HG02870 (cell line): ENCODE measurements around the gene GOLGA6L7.
"Not testable (repeated sequence)": the region's sequence is repeated elsewhere in the genome, so short reads cannot be mapped to it uniquely, and the experiment has no call there.

ENCODE experiments used
- ATAC-seq: cut with Tn5 transposase; IDR thresholded peaks from one replicate; pipeline ENCODE4 v1.9.1; 2021; ENCODE audit warnings: mild to moderate bottlenecking, moderate library complexity; ENCODE audit not compliant: unreplicated experiment

Gene GOLGA6L7

GRCh38 chr15:28884151-28884940 lies 35.9 kb upstream of the GOLGA6L7 start:
- no peak for ATAC-seq

- ATAC-seq = no peak
These were observed 33.2 kb upstream of the GOLGA6L7 start for GRCh38 chr15:28881600-28881999.

- no peak for ATAC-seq
These were observed 32.7 kb upstream of the GOLGA6L7 start for GRCh38 chr15:28881170-28881569.

GRCh38 chr15:28880680-28881079 lies 32.2 kb upstream of the GOLGA6L7 start:
- no peak for ATAC-seq

GRCh38 chr15:28879551-28879950 lies 31.1 kb upstream of the GOLGA6L7 start:
- ATAC-seq = no peak

GRCh38 chr15:28878209-28878608 lies 29.8 kb upstream of the GOLGA6L7 start:
- no peak for ATAC-seq

- ATAC-seq = no peak
These were observed 28.4 kb upstream of the GOLGA6L7 start for GRCh38 chr15:28876845-28877185.

GRCh38 chr15:28876131-28876844 lies 27.8 kb upstream of the GOLGA6L7 start:
- ATAC-seq = no peak

GRCh38 chr15:28875461-28876000 lies 27.1 kb upstream of the GOLGA6L7 start:
- ATAC-seq = no peak

- no peak for ATAC-seq
These were observed 25.2 kb upstream of the GOLGA6L7 start for GRCh38 chr15:28873585-28874190.

- ATAC-seq = no peak
These were observed 24.6 kb upstream of the GOLGA6L7 start for GRCh38 chr15:28873006-28873405.

- ATAC-seq = no peak
These were observed 22.7 kb upstream of the GOLGA6L7 start for GRCh38 chr15:28871168-28871567.

GRCh38 chr15:28868744-28869345 lies 20.4 kb upstream of the GOLGA6L7 start:
- no peak for ATAC-seq

- ATAC-seq = not testable (repeated sequence)
These were observed 13.3 kb upstream of the GOLGA6L7 start for GRCh38 chr15:28861589-28862293.

GRCh38 chr15:28861031-28861534 lies 12.6 kb upstream of the GOLGA6L7 start:
- ATAC-seq = no peak

- ATAC-seq = not testable (repeated sequence)
These were observed 6.1 kb upstream of the GOLGA6L7 start for GRCh38 chr15:28854578-28854977.

GRCh38 chr15:28853654-28854053 lies 5.2 kb upstream of the GOLGA6L7 start:
- not testable (repeated sequence) for ATAC-seq

GRCh38 chr15:28849766-28850165 lies 1.3 kb upstream of the GOLGA6L7 start:
- ATAC-seq = not testable (repeated sequence)

- not testable (repeated sequence) for ATAC-seq
These were observed 827 bp upstream of the GOLGA6L7 start for GRCh38 chr15:28849271-28849670.

GRCh38 chr15:28847959-28848358 lies 485 bp downstream of the GOLGA6L7 start:
- ATAC-seq = not testable (repeated sequence)
